NCI-H1105 (cell line): ENCODE results near the gene RHAG.
"Not testable (repeated sequence)": the region's sequence is repeated elsewhere in the genome, so short reads cannot be mapped to it uniquely, and the experiment has no call there.

Source experiments
- DNase-seq: peaks from one replicate; lab custom pipeline; 2025; lab: John Stamatoyannopoulos, UW

The RHAG gene

DNA sequence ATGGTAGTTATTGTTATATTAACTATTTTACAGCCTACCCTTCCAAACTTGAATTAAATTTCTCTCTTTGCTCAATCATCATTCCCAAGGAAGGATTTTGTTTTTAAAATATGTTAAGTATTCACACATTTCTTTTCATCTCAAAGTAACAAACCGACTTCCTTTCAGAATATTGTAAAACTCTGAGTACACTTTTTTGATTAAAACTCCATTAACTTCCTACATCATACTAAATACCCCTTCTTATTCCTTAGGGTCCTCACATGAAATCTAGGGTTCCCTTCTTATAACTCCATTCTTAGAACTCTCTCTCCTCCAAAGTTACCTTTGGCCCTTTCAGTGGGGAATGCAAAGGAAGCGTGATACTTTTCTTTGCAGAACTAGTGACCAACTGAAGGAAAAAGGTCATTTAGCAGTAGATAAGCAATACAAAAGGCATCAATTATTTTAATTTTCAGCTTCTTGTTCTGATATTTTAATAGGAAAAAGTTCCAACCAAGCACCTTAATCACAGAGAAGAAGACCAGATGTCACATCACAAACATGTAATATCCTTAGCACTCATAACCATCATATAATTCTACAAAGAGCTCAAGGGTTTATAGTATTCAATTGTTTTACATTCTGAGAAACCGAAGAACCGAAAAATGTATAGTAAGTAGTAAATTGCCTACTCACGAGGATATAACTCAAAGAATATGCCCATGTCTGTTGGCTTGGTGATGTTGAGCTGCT lies 494 bp downstream of the RHAG start:
- DNase-seq, result no peak

DNA sequence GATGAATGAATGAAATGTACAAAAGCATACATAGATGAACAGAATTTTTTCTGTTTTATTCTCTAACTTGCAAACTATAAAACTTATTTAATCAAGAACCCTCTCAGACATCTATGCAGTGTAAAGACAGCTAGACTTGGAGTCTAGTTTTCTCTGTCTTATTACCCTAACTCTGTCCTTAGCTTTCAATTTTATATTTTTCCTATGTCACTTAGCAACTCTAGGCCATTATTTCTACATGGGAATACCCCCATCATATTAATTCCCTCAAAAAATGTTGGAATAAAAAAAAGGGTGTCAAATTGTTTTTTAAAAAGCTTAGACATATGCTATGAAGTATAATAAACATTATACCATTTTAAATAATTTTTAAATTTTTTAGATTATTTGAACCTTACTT lies 1.2 kb downstream of the RHAG start:
- DNase-seq, result no peak

DNA sequence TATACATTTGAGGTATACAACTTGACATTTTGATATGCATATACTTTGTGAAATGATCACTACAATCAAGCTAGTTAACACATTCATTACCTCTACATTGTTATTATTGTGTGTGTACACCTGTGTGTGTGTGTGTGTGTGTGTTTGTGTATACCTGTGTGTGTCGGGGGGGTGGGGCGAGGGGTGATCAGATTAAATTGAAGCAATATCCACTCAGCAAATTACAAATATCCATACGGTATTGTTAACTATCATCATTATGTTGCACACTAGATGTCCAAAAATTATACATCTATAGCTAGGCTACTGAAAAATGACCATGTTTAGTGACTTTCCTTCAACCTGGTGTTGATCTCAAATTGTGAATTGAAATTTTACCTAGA lies 1.8 kb downstream of the RHAG start:
- no peak for DNase-seq

GRCh38 chr6:49634092-49634835 lies 2.4 kb downstream of the RHAG start:
- DNase-seq, result no peak

DNA sequence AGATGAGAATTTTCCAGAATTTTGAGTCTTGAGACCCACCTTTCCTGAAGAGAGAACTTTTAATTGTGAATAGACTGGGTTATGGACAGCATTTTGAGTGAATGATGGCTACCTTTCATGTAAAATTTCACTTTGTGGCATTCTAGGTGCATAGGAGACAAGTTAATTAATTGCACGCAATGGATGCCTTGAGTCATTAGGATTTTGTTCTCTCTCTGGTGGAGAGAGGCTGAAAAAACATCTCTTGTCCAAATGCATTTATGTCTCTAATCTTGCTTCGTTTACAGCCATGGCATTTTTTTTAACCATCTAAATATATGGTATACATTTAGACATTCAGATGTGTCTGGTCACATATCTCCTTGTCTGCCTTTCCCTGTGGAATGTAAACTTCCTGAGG lies 3.1 kb downstream of the RHAG start:
- no peak for DNase-seq

DNA sequence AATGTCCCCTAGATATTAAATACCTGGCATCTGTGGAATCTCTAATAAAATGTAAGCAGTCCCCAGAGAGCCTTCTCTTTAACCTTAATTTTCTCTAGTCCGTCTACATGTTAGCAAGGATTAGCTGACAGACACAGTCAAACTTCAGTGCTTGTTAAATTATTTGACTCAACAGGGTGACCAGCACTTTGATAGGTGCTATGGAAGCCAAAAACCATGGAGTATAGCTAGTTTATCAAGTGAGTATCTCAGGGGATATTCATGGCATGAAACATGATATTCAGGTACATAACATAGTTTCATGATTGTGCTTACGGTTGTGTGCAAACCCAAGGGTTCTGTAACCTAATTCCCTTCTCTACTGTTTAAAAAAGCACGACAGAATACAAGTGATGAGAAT lies 3.9 kb downstream of the RHAG start:
- DNase-seq, result no peak

GRCh38 chr6:49629485-49630088 lies 7.1 kb downstream of the RHAG start:
- not testable (repeated sequence) for DNase-seq

GRCh38 chr6:49626811-49627210 lies 9.8 kb downstream of the RHAG start:
- DNase-seq, result no peak

- DNase-seq, result no peak
Measured at GRCh38 chr6:49618257-49618656, 18.4 kb downstream of the RHAG start.

- not testable (repeated sequence) for DNase-seq
Measured at GRCh38 chr6:49614144-49614543, 22.5 kb downstream of the RHAG start.

DNA sequence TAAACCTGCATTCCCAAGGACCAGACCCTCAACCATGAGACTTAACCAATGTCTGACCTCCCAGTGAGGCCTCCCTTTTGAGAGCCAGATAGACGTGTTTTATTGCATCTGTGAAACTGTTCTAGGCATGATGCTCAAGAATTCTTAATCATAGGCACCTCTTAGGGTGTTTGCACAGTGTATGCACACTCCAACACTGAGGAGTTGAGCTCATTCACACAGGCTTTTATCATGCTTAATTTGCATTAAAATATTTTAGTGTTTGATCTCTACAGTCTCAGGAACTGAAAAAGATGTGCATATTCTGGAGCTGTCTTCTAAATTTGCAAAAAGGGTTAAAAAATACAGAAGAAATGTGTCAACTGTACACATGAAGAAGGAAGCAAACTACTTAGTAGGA lies 27.4 kb downstream of the RHAG start:
- DNase-seq, result no peak

DNA sequence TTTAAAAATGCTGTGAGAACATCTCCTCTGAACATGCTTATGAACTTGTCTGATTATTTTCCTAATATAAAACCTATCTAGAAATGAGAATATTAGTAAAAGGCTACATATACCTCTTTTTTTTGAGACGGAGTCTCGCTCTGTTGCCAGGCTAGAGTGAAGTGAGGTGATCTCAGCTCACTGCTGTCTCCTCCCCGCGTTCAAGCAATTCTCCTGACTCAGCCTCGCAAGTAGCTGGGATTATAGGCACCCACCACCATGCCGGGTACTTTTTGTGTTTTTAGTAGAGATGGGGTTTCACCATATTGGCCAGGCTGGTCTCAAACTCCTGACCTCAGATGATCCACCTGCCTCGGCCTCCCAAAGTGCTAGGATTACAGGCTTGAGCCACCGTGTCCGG lies 28.4 kb downstream of the RHAG start:
- DNase-seq, result not testable (repeated sequence)

DNA sequence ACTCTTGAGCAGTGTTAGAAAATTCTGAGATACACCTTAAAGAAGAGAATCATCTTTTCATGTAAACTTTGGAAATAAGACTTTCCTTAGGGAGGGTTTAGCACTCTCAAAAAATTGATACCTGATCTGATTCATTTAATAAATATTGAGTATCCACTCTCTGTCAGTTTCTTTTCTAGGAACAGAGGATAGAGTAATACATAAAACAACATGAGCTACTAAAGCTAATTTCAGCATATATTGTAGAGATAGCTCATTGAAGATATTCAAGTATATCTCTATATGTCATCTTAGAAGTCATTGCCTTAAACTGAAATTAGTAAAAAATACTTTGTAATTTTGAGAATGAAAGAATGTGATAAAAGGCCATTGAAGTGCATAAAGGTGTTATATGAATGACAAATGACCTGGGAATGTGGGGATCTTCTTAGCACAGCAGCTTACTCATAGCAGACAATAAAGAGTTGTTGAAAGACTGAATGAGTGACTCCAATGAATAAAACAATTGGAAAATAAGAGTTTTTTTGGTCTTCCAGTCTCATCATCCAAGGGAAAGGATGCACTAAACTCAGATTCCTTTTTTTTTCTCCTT lies 29.2 kb downstream of the RHAG start:
- no peak for DNase-seq

DNA sequence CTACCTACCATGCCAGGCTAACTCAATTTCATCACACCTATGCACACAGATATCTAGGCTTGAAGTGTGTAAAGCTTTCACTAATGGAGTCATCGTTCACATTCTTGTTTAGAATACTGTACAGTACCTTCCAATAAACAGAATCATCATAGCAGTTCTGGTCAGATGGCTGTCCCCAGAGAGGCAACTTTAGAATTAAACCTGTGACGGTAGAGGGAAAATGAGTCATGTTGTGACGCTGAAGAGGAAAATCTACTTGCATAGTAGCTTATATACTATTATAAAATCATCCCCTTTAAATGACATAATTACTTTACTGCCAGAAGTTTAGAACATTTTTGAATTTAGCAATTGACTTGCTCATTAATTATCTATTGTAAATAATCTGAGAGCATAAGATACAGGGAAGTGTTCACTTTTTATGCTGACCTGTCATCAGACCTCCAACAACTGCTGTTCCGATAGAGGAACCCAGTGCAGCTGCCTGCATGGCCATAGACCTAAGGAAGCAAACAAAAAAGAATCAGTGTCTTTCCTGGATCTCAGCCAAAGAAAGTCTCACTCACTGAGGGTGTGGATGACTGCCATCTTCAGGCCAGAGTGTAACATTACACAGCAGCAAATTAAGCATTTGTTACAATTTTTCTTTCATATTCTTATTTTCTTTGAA lies 29.8 kb downstream of the RHAG start:
- peak; percentile 92 for DNase-seq

DNA sequence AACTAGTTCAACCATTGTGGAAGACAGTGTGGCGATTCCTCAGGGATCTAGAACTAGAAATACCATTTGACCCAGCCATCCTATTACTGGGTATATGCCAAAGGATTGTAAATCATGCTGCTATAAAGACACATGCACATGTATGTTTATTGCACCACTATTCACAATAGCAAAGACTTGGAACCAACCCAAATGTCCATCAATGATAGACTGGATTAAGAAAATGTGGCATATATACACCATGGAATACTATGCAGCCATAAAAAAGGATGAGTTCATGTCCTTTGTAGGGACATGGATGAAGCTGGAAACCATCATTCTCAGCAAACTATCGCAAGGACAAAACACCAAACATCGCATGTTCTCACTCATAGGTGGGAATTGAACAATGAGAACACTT lies 32.6 kb downstream of the RHAG start:
- not testable (repeated sequence) for DNase-seq

DNA sequence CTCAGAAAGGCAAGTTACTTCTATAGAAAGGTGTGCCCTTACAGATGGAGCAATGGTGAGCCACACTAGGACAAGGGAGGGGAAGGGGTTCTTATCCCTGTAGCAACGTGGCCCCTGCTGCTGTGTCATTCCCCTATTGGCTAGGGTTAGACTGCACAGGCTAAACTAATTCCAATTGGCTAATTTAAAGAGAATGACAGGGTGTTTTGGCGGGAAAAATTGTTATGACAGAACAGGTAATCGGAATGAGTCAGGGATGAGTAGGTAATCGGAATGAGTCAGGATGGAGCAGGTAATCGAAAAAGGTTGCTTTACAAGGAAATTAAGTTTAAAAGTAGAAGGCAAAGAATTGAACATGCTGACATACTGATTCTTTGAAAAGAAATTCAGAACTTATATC lies 49.4 kb downstream of the RHAG start:
- DNase-seq, result not testable (repeated sequence)

- DNase-seq, result no peak
Measured at GRCh38 chr6:49582529-49582928, 54.1 kb downstream of the RHAG start.

GRCh38 chr6:49579649-49580048 lies 57.0 kb downstream of the RHAG start:
- DNase-seq, result no peak

- no peak for DNase-seq
Measured at GRCh38 chr6:49576618-49577017, 60.0 kb downstream of the RHAG start.

- no peak for DNase-seq
Measured at GRCh38 chr6:49570474-49571079, 66.1 kb downstream of the RHAG start.

GRCh38 chr6:49565855-49566254 lies 70.8 kb downstream of the RHAG start:
- DNase-seq, result no peak

DNA sequence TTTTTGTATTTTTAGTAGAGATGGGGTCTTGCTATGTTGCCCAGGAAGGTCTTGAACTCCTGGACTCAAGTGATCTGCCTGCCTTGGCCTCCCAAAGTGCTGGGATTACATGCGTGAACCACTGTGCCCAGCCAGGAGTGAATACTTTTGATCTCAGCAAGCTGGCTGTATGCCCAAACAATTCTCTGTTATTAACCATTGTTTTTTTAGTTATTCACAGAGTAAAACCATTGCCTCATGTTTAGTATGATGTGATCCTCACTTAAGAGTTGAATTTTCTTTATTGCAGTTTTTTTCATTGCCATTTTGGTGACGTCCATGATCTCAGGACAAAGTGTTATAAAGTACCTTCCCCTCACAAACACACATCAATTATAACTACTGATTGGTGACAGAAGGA lies 71.4 kb downstream of the RHAG start:
- no peak for DNase-seq
